ENCODE results near the gene MLLT10. TPM values are rescaled to one million over a fixed set of nuclear protein-coding genes. Genes with fewer than 3 reads are reported as not detected.
A peak's percentile ranks its signal among the peaks of the same experiment; 100 is the strongest.

The MLLT10 gene
- total RNA-seq, 1 experiment from 2014 or later = 45.2 TPM

- TF ChIP-seq ZNF274 (IDR thresholded peaks at IDR 0.05; ENCODE audit: low read depth, low read length) (no peak), ZBTB33 (IDR thresholded peaks at IDR 0.05; ENCODE audit: extremely low read depth, insufficient replicate concordance, low read length) (no peak), POLR2AphosphoS5 (IDR thresholded peaks at IDR 0.05; ENCODE audit: low read depth, low read length) (peak; percentile 18), CBX3 (IDR thresholded peaks at IDR 0.05; ENCODE audit: low read depth) (no peak), REST (IDR thresholded peaks at IDR 0.05; ENCODE audit: low read depth) (no peak), SIN3A (IDR thresholded peaks at IDR 0.05; ENCODE audit: low read depth) (no peak), MAX (IDR thresholded peaks at IDR 0.05) (no peak; the same call in 1 of the 2 replicates), TCF7L2 (IDR thresholded peaks at IDR 0.05; ENCODE audit: borderline replicate concordance, extremely low read depth, insufficient read depth, insufficient read length) (no peak)
Measured at GRCh38 chr10:21526860-21527597, 7.0 kb upstream of the MLLT10 start (continued).
